H1 (cell line): ENCODE data around the gene OSBPL3. TPM values are rescaled to one million over a fixed set of nuclear protein-coding genes. Genes with fewer than 3 reads are reported as not detected.

Experiments
- CHD7 ChIP-seq: fragments of 300-600 bp; sonication (generic); IDR thresholded peaks from 2 replicates; pipeline ENCODE4 v1.7.1; 2012; ENCODE audit warnings: low read length, moderate library complexity, mild to moderate bottlenecking, inconsistent platforms; ENCODE audit not compliant: insufficient replicate concordance
- HDAC2 ChIP-seq, 2 experiments: fragments of 300-600 bp in 1 of 2; sonication (generic) in 1 of 2; IDR thresholded peaks; 2 replicates each; pipeline ENCODE4 v1.6.1; 2011 to 2012; ENCODE audit warnings: low read depth in 2 of 2, low read length in 2 of 2, mild to moderate bottlenecking in 2 of 2, moderate library complexity in 2 of 2, borderline replicate concordance in 1 of 2, inconsistent platforms in 1 of 2
- polyA plus RNA-seq, 7 experiments: library from polyadenylated mRNA; depleted of rRNA in 3 of 7; stranded (reverse) in 5 of 7; unstranded in 2 of 7; fragments of >200 nt in 5 of 7; fragments of 200-250 nt in 2 of 7; gene quantifications; 1 replicate in 5 of 7; 2 replicates in 1 of 7; 4 replicates in 1 of 7; pipeline versions ENCODE4 v1.2.1 to v1.2.3, GENCODE V29; 2011 to 2013; ENCODE audit warnings: missing spikeins in 2 of 7, mixed read lengths in 2 of 7
- total RNA-seq: library from RNA; stranded (reverse); fragmentation: NEBNext Ultra II Directional; extraction: Animal tissue kit (Norgen Biotek cat#: 25700); gene quantifications from 2 replicates; pipeline ENCODE4 v1.2.1, GENCODE V29; 2021

Gene OSBPL3
- total and polyA plus RNA-seq, 2 of the 8 experiments (the other 6 are each of a cell fraction or from before 2014, with no cell fraction given) = 2.8 to 13.9 TPM

GRCh38 chr7:24828891-24829661, 150.9 kb downstream of the OSBPL3 start (continued):
- TF ChIP-seq CHD7 = no peak
- TF ChIP-seq HDAC2 (IDR thresholded peaks at IDR 0.05; ENCODE audit: borderline replicate concordance in 1 of 2, low read depth in 2 of 2, low read length in 2 of 2) = no peak
- TF ChIP-seq, all 59 proteins: peak for 0
